Lower lobe of right lung (tissue), 2 donors: Measurements from ENCODE around the gene EFCAB6. TPM values are rescaled to one million over a fixed set of nuclear protein-coding genes. Genes with fewer than 3 reads are reported as not detected.

Experiments used
- ATAC-seq, 2 donors: fragments of 200-7000 bp; cut with Tn5 transposase; one replicate each; pipeline ENCODE4 v1.9.1; 2020 to 2022; ENCODE audit warnings: mild to moderate bottlenecking in 2 of 2, moderate library complexity in 2 of 2
- DNase-seq: peaks from one replicate; pipeline ENCODE4 v3.0.0-alpha.2; 2020
- H3K27ac ChIP-seq: fragments of 200-600 bp; one replicate; pipeline ENCODE4 v1.8.0; 2022
- H3K27me3 ChIP-seq: fragments of 200-600 bp; one replicate; pipeline ENCODE4 v1.8.0; 2022; ENCODE audit warnings: low read depth
- H3K36me3 ChIP-seq: fragments of 200-600 bp; one replicate; pipeline ENCODE4 v1.8.0; 2022; ENCODE audit warnings: mild to moderate bottlenecking
- H3K4me1 ChIP-seq: fragments of 200-600 bp; one replicate; pipeline ENCODE4 v1.8.0; 2022
- H3K4me3 ChIP-seq: fragments of 200-600 bp; one replicate; pipeline ENCODE4 v1.8.0; 2022; ENCODE audit warnings: mild to moderate bottlenecking
- H3K9me3 ChIP-seq: fragments of 200-600 bp; one replicate; pipeline ENCODE4 v1.8.0; 2022
- intact Hi-C: fragments of 100-400 bp; cut with DNase I; formaldehyde crosslinking; loops from one replicate; pipeline ENCODE4 v1.11.0; 2022
- total RNA-seq: library from RNA; stranded (reverse); fragmentation: NEBNext Ultra II Directional; extraction: Animal tissue kit (Norgen Biotek cat#: 25700); gene quantifications from one replicate; pipeline ENCODE4 v1.2.1, GENCODE V29; 2021
- TF ChIP-seq, protein P1 (sequence below): fragments of 200-600 bp; IDR thresholded peaks from one replicate; pipeline ENCODE4 v1.8.0; 2022; ENCODE audit warnings: antibody characterized with exemption, mild to moderate bottlenecking
- donor health status: DM: no; HTN: yes; CAD: no; lungs with severe emphysema.

The EFCAB6 gene
- total RNA-seq, 1 donor from 2014 or later, result 5.8 TPM

DNA sequence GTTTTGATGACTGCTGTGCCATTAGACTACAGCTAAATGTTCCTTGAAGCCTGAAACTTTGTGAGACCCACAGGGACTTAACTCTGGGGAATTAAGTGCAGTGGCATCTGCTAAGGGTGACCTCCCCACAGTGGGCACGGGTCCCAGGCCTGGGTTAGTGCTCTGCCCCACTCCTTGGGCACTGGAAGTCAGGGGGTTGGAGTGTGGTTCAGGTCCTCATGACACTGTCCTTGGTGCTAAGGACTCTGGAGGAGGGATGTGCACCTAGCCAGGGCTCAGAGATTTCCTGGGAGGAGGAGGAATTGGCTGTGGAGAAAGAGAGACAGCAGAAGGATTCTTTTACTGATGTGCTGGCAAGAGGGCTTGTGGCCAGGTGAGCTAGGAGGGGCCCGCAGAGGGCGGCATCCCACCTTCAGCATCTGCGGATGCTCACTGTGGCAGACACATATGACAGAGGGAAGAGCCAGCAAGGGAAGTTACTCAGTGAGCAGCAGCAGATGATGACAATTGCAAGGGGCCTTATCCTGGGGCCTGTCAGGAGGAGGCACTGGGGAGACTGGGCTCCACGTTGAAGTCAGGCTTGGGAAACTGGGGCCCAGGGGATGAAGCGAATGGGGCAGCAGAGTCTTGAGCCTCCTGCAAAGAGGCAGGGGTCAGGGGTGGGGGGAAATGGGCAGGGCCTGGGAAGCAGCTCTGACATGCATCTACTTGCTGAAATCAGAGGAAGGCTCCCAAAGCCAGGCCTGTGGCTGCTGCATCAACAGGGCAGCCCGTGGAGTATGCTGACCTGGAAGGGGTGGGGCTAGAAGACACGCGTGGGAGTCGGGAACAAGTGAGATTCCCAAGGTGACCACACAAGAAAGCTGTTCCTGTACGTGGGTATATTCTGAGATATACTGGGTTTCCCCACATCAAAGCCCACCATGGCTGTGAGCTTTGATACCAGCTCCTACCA, 256.3 kb downstream of the EFCAB6 start:
- DNase-seq, result no peak
- Histone ChIP-seq H3K36me3 (no peaks in the 10 kb centered on the region), H3K27me3 (no peaks in the 10 kb centered on the region), H3K9me3 (no peaks in the 10 kb centered on the region), H3K4me3 (no peak overlapping the region), H3K4me1 (no peaks in the 10 kb centered on the region), H3K27ac (no peak overlapping the region)
- intact Hi-C loops, result no loop called here
- no peak for ATAC-seq
- TF ChIP-seq, protein P1, sequence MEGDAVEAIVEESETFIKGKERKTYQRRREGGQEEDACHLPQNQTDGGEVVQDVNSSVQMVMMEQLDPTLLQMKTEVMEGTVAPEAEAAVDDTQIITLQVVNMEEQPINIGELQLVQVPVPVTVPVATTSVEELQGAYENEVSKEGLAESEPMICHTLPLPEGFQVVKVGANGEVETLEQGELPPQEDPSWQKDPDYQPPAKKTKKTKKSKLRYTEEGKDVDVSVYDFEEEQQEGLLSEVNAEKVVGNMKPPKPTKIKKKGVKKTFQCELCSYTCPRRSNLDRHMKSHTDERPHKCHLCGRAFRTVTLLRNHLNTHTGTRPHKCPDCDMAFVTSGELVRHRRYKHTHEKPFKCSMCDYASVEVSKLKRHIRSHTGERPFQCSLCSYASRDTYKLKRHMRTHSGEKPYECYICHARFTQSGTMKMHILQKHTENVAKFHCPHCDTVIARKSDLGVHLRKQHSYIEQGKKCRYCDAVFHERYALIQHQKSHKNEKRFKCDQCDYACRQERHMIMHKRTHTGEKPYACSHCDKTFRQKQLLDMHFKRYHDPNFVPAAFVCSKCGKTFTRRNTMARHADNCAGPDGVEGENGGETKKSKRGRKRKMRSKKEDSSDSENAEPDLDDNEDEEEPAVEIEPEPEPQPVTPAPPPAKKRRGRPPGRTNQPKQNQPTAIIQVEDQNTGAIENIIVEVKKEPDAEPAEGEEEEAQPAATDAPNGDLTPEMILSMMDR, result no peak

DNA sequence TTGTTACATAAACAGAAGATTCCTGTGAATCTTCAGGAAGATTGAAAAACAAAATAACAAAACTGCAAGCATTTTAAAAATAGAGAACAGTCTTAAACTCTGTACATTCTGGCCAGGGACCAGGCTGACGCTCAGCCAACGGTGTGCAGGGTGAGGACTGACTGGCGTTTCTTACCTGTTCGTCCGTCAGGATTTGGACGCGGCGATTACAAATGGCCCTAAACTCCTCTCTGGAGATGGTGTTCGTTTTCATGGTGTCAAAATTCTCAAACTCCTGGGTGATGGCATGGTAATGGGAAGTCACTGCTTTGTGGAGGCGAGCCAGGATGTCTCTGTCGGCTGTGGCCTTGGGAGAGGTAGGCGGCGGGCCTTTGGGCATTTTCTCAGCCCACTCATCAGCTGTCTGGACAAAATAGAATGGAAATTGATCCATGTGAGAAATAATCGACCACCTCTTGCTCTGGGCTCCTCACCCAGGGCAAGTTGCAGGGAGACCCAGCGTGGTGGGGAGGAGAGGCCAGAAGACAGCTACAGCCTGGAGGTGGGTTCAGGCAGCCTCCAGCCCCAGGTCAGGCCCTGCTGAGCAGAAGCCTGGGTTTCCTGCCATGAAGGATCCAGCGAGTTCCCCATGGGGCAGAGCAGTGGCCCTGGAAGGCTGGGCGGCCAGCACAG, 257.3 kb downstream of the EFCAB6 start:
- TF ChIP-seq, protein P1, result no peak
- Histone ChIP-seq H3K27me3 (no peaks in the 10 kb centered on the region), H3K4me3 (no peak overlapping the region), H3K36me3 (no peaks in the 10 kb centered on the region), H3K9me3 (no peaks in the 10 kb centered on the region), H3K4me1 (no peaks in the 10 kb centered on the region), H3K27ac (no peak overlapping the region)
- intact Hi-C loops, result no loop called here
- ATAC-seq, result no peak
- no peak for DNase-seq

DNA sequence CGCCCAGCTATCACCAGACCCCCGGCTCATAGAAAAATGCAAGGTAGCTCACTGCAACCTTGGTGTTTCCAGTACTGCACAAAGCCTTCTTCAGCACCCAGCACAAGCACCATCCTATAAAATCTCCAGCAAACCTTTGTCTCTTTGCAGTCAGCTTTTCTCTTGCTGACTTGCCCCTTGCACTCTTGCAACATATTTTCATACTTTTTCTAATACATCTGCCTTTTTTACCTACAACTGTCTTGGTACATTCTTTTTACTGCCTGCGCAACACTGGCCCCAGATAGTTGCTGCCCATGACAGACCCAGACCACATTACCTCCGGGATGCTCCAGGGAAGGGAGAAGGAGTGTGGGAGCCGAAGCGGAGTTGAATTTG, 257.9 kb downstream of the EFCAB6 start:
- Histone ChIP-seq H3K4me1 (no peaks in the 10 kb centered on the region), H3K36me3 (no peaks in the 10 kb centered on the region), H3K27ac (no peak overlapping the region), H3K4me3 (no peak overlapping the region), H3K27me3 (no peaks in the 10 kb centered on the region), H3K9me3 (no peaks in the 10 kb centered on the region)
- intact Hi-C loops, result no loop called here
- ATAC-seq (no peak), DNase-seq (no peak)
- TF ChIP-seq, protein P1, result no peak

GRCh38 chr22:43553451-43554258, 258.4 kb downstream of the EFCAB6 start:
- no peaks in the 10 kb centered on the region for H3K27me3 ChIP-seq
- no peak overlapping the region for H3K27ac ChIP-seq
- DNase-seq (no peak), ATAC-seq (peak in 1 of 2 donors; percentile 11)
- intact Hi-C loops, result no loop called here
- no peaks in the 10 kb centered on the region for H3K9me3 ChIP-seq
- TF ChIP-seq, protein P1, result no peak
- no peaks in the 10 kb centered on the region for H3K36me3 ChIP-seq
- H3K4me3 ChIP-seq, result no peak overlapping the region
- H3K4me1 ChIP-seq, result no peaks in the 10 kb centered on the region

DNA sequence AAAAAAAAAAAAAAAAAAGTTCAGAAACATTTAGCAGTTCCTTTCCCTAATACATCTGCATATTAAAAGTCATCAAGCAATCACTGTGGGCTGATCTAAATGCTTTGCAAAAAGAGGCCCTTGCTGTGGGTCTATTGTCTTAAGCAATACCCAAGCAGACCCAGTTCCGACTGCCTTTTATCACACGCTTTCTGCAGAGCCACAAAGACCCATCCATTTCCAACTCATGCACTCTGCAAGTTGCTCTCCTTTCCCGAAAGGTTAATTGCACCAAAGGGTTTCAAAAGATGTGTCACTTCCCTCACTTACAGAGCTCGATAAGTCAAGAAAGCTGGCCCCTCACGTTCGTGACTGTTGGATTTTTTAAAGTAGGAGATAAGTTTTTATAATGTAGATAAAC, 261.4 kb downstream of the EFCAB6 start:
- Histone ChIP-seq H3K4me1 (no peaks in the 10 kb centered on the region), H3K27ac (no peak overlapping the region), H3K27me3 (no peaks in the 10 kb centered on the region), H3K9me3 (no peaks in the 10 kb centered on the region), H3K4me3 (no peak overlapping the region), H3K36me3 (no peaks in the 10 kb centered on the region)
- TF ChIP-seq, protein P1, result no peak
- ATAC-seq, result no peak
- intact Hi-C loops, result no loop called here
- DNase-seq, result no peak
